GM13977 (cell line): ENCODE measurements around the gene PDRG1.
A peak's percentile ranks its signal among the peaks of the same experiment; 100 is the strongest.

Experiments
- DNase-seq: peaks from one replicate; pipeline ENCODE4 v3.0.0; 2012; ENCODE audit warnings: low spot score
- CTCF ChIP-seq: IDR thresholded peaks from 2 replicates; pipeline ENCODE4 v1.5.1; 2012; ENCODE audit warnings: mild to moderate bottlenecking, control low read depth; ENCODE audit not compliant: insufficient read depth; ENCODE audit errors: extremely low read depth, missing control alignments
- in situ Hi-C: fragments of 300-500 bp; cut with MboI; formaldehyde crosslinking; loops from one replicate; pipeline ENCODE4 v1.12.0; 2022; ENCODE audit warnings: low sequenced_read_pairs, low pct_unique_long_range_greater_than_20kb, mixed read lengths, inconsistent platforms; ENCODE audit not compliant: unreplicated experiment

The PDRG1 gene

GRCh38 chr20:31951530-31952453, at the start of gene PDRG1:
TSS of gene PDRG1 (minus strand) at chr20:31952046. CDS start at chr20:31951961, 85 bp downstream.
- DNase-seq = peak; percentile 96
- in situ Hi-C loops = no loop called here
- TF ChIP-seq CTCF = peak; percentile 92

DNA sequence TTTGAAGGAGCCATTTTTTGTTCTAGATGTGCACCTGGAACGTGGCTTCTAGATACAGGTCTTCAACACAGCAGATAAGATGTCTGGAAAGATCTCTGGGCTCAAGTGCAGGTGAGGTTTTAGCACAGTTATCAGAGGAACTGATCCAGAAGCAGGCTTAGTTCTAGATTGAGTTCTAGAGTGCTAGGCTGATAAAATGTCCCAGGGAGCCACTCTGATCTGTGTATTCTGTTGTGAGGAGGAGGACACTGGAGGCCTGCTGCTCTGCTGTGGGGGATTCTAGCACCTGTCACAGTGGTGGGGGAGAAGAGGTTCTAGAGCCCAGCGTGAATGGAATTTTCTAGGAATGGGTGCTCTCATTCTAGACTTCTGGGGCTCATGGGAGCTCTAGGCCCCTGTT, 46.4 kb upstream of the PDRG1 start:
- DNase-seq = no peak
- TF ChIP-seq CTCF = no peak
- in situ Hi-C loops = no loop called here

DNA sequence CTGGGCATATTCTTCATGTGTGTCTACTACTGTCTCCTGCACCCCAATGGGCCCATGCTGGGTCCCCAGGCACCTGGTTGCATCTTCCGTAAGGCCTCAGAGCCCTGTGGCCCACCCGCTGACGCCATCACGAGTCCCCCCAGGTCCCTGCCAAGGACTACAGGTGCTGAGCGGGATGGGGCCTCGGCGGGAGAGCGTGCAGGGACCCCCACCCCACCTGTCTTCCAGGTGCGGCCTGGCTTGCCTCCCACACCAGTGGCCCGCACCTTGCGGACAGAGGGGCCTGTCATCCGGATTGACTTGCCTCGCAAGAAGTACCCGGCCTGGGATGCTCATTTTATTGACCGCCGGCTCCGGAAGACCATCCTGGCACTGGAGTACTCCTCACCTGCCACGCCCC, 45.1 kb upstream of the PDRG1 start:
- DNase-seq = no peak
- in situ Hi-C loops = no loop called here
- no peak for TF ChIP-seq CTCF

GRCh38 chr20:31992086-31992485, 40.2 kb upstream of the PDRG1 start:
- no peak for DNase-seq
- in situ Hi-C loops = no loop called here
- TF ChIP-seq CTCF = no peak

- no peak for DNase-seq
- no peak for TF ChIP-seq CTCF
- in situ Hi-C loops = no loop called here
These were observed 39.5 kb upstream of the PDRG1 start for GRCh38 chr20:31991339-31991705.

GRCh38 chr20:31990641-31991338, 38.9 kb upstream of the PDRG1 start:
- no peak for TF ChIP-seq CTCF
- DNase-seq = no peak
- in situ Hi-C loops = no loop called here
